H1 (cell line): ENCODE results near the gene RCE1. TPM values are rescaled to one million over a fixed set of nuclear protein-coding genes. Genes with fewer than 3 reads are reported as not detected.

Source experiments
- CTCF ChIA-PET: fragments of 300-600 bp; sonication (Branson Sonifier 250); formaldehyde crosslinking; loops from one replicate; lab custom pipeline; 2021; ENCODE audit not compliant: partially characterized antibody; lab: Charles Lee
- POLR2A ChIA-PET: fragments of 300-600 bp; sonication (Branson Sonifier 250); formaldehyde crosslinking; loops from one replicate; lab custom pipeline; 2021; ENCODE audit warnings: inconsistent platforms; ENCODE audit not compliant: partially characterized antibody; lab: Charles Lee
- DNase-seq, 2 experiments: peaks; one replicate each; pipeline versions ENCODE4 v3.0.0 to v3.0.0-alpha.2; 2010 to 2022; ENCODE audit warnings: low spot score in 2 of 2, low read depth in 1 of 2, mixed read lengths in 1 of 2
- FAIRE-seq: peaks from 2 replicates; lab custom pipeline; 2011; peaks lifted over from hg19 to GRCh38; lab: Jason Lieb, UNC
- H2AFZ ChIP-seq: 2 replicates; pipeline ENCODE4 v1.8.1; 2012; ENCODE audit warnings: low read length, inconsistent platforms
- H2AK5ac ChIP-seq: 2 replicates; pipeline ENCODE4 v1.6.1; 2013; ENCODE audit warnings: low read depth, low read length
- H2BK120ac ChIP-seq: replicated peaks from 2 replicates; pipeline ENCODE3; 2013; ENCODE audit warnings: low read depth, low read length, inconsistent platforms
- H2BK12ac ChIP-seq: 2 replicates; pipeline ENCODE4 v1.6.1; 2013; ENCODE audit warnings: low read depth, low read length
- H2BK15ac ChIP-seq: 2 replicates; pipeline ENCODE4 v1.6.1; 2013; ENCODE audit warnings: low read length
- H2BK20ac ChIP-seq: 2 replicates; pipeline ENCODE4 v1.6.1; 2013; ENCODE audit warnings: low read length
- H2BK5ac ChIP-seq: 2 replicates; pipeline ENCODE4 v1.6.1; 2013; ENCODE audit warnings: low read depth, low read length
- H3K14ac ChIP-seq: 2 replicates; pipeline ENCODE4 v1.6.1; 2013; ENCODE audit warnings: inconsistent platforms; ENCODE audit not compliant: insufficient read length
- H3K18ac ChIP-seq: 2 replicates; pipeline ENCODE4 v1.6.1; 2013; ENCODE audit warnings: low read length; ENCODE audit errors: extremely low read depth
- H3K23ac ChIP-seq: 2 replicates; pipeline ENCODE4 v1.6.1; 2013; ENCODE audit warnings: inconsistent platforms; ENCODE audit not compliant: insufficient read length
- H3K23me2 ChIP-seq: 2 replicates; pipeline ENCODE4 v1.6.1; 2013; ENCODE audit warnings: low read depth, low read length
- H3K27ac ChIP-seq: 2 replicates; pipeline ENCODE4 v1.6.1; 2011; ENCODE audit warnings: low read depth, low read length, inconsistent platforms
- H3K27me3 ChIP-seq, 4 experiments: replicated peaks in 1 of 4; 1 replicate in 1 of 4; 2 replicates in 3 of 4; pipeline versions ENCODE4 v1.6.1 to v1.8.1; 2011 to 2013; ENCODE audit warnings: low read length in 3 of 4, mild to moderate bottlenecking in 3 of 4, inconsistent platforms in 2 of 4, mixed read lengths in 2 of 4, moderate library complexity in 1 of 4; ENCODE audit not compliant: control insufficient read depth in 3 of 4, insufficient read depth in 3 of 4; ENCODE audit errors: extremely low read depth in 1 of 4
- H3K36me3 ChIP-seq, 4 experiments: 2 replicates each; pipeline versions ENCODE4 v1.6.1 to v1.8.1; 2011 to 2013; ENCODE audit warnings: mild to moderate bottlenecking in 4 of 4, low read length in 3 of 4, moderate library complexity in 2 of 4, control low read depth in 1 of 4, inconsistent platforms in 1 of 4; ENCODE audit not compliant: insufficient read depth in 4 of 4, control insufficient read depth in 2 of 4
- H3K4ac ChIP-seq: replicated peaks from 2 replicates; pipeline ENCODE3; 2013; ENCODE audit warnings: low read length, low read depth, mixed read lengths, inconsistent platforms; ENCODE audit not compliant: insufficient read length
- H3K4me1 ChIP-seq, 4 experiments: replicated peaks in 1 of 4; 1 replicate in 1 of 4; 2 replicates in 3 of 4; pipeline versions ENCODE4 v1.6.1 to v1.8.1; 2011 to 2013; ENCODE audit warnings: low read length in 3 of 4, inconsistent platforms in 2 of 4, mixed read lengths in 1 of 4; ENCODE audit not compliant: insufficient read depth in 4 of 4, control insufficient read depth in 3 of 4
- H3K4me2 ChIP-seq, 2 experiments: 2 replicates each; pipeline versions ENCODE4 v1.6.1 to v1.8.1; 2011 to 2013; ENCODE audit warnings: low read depth in 2 of 2, low read length in 2 of 2, control low read depth in 1 of 2, inconsistent platforms in 1 of 2, mild to moderate bottlenecking in 1 of 2; ENCODE audit not compliant: insufficient read depth in 1 of 2
- H3K4me3 ChIP-seq, 4 experiments: fragments of 200-600, 300-600 bp in 1 of 4; sonication (generic), shearing (Covaris generic), sonication (Bioruptor Twin) in 1 of 4; 2 replicates each; pipeline versions ENCODE4 v1.5.1 to v1.8.1; 2011 to 2016; ENCODE audit warnings: low read length in 4 of 4, low read depth in 3 of 4, control low read depth in 2 of 4, inconsistent platforms in 2 of 4, mild to moderate bottlenecking in 2 of 4, mixed read lengths in 1 of 4, moderate library complexity in 1 of 4; ENCODE audit not compliant: insufficient read depth in 2 of 4; ENCODE audit errors: extremely low read depth in 1 of 4
- H3K56ac ChIP-seq: replicated peaks from 2 replicates; pipeline ENCODE3; 2013; ENCODE audit warnings: low read depth, mild to moderate bottlenecking, mixed read lengths, low read length, inconsistent platforms; ENCODE audit not compliant: insufficient read length
- H3K79me1 ChIP-seq: 2 replicates; pipeline ENCODE4 v1.6.1; 2013; ENCODE audit warnings: low read depth, low read length, control low read depth
- H3K79me2 ChIP-seq, 2 experiments: 2 replicates each; pipeline versions ENCODE4 v1.6.1 to v1.8.1; 2012 to 2013; ENCODE audit warnings: low read length in 2 of 2, mild to moderate bottlenecking in 2 of 2, inconsistent platforms in 1 of 2; ENCODE audit not compliant: insufficient read depth in 2 of 2, control insufficient read depth in 1 of 2
- H3K9ac ChIP-seq, 4 experiments: replicated peaks in 1 of 4; 1 replicate in 1 of 4; 2 replicates in 3 of 4; pipeline versions ENCODE4 v1.6.1 to v1.8.1; 2011 to 2013; ENCODE audit warnings: low read depth in 3 of 4, low read length in 3 of 4, control low read depth in 2 of 4, mild to moderate bottlenecking in 2 of 4, moderate library complexity in 2 of 4, inconsistent platforms in 1 of 4; ENCODE audit errors: extremely low read depth in 1 of 4
- H3K9me3 ChIP-seq, 2 experiments: 2 replicates each; pipeline versions ENCODE4 v1.6.1 to v1.8.1; 2012 to 2013; ENCODE audit warnings: mild to moderate bottlenecking in 2 of 2, moderate library complexity in 2 of 2, control low read depth in 1 of 2, inconsistent platforms in 1 of 2, low read depth in 1 of 2, low read length in 1 of 2, mixed read lengths in 1 of 2; ENCODE audit not compliant: insufficient read depth in 2 of 2
- H4K20me1 ChIP-seq, 2 experiments: replicated peaks in 1 of 2; 2 replicates each; pipeline versions ENCODE3 to v1.8.1; 2011 to 2013; ENCODE audit warnings: inconsistent platforms in 2 of 2, low read length in 2 of 2, mild to moderate bottlenecking in 1 of 2; ENCODE audit not compliant: insufficient read depth in 2 of 2, control insufficient read depth in 1 of 2
- H4K5ac ChIP-seq: 2 replicates; pipeline ENCODE4 v1.6.1; 2013; ENCODE audit warnings: low read length, low read depth, mixed read lengths, inconsistent platforms; ENCODE audit not compliant: insufficient read length
- H4K8ac ChIP-seq: 2 replicates; pipeline ENCODE4 v1.8.0; 2013; ENCODE audit warnings: mild to moderate bottlenecking, moderate library complexity, low read length, inconsistent platforms; ENCODE audit not compliant: insufficient read depth; ENCODE audit errors: extremely low read depth
- H4K91ac ChIP-seq: replicated peaks from 2 replicates; pipeline ENCODE3; 2013; ENCODE audit warnings: low read length, mixed read lengths, inconsistent platforms; ENCODE audit not compliant: insufficient read length
- ASH2L ChIP-seq: fragments of 200-600, 300-600 bp; sonication (generic); IDR thresholded peaks from one replicate; pipeline ENCODE4 v1.7.1; 2017; ENCODE audit warnings: low read length
- BCL11A ChIP-seq, 2 experiments: IDR thresholded peaks; one replicate each; pipeline ENCODE4 v1.6.1; 2011; ENCODE audit warnings: low read depth in 2 of 2, low read length in 2 of 2, mild to moderate bottlenecking in 2 of 2
- CHD2 ChIP-seq: IDR thresholded peaks from 2 replicates; pipeline ENCODE4 v1.6.1; 2012; ENCODE audit warnings: low read length, improper control_type of control experiment
- CTCF ChIP-seq, 3 experiments: IDR thresholded peaks; 1 replicate in 2 of 3; 2 replicates in 1 of 3; pipeline versions ENCODE4 v1.5.1 to v1.6.1; 2011; ENCODE audit warnings: low read length in 3 of 3, mild to moderate bottlenecking in 3 of 3, inconsistent platforms in 2 of 3, low read depth in 1 of 3, moderate library complexity in 1 of 3; ENCODE audit not compliant: insufficient read depth in 1 of 3; ENCODE audit errors: control extremely low read depth in 1 of 3
- EZH2 ChIP-seq: fragments of 200-600 bp; sonication (generic); IDR thresholded peaks from 2 replicates; pipeline ENCODE4 v1.7.1; 2012; ENCODE audit warnings: low read depth, mild to moderate bottlenecking, moderate library complexity, low read length, inconsistent platforms; ENCODE audit not compliant: severe bottlenecking
- JUN ChIP-seq: IDR thresholded peaks from 2 replicates; pipeline ENCODE4 v1.6.1; 2011; ENCODE audit warnings: low read depth, mild to moderate bottlenecking, improper control_type of control experiment, low read length
- NANOG ChIP-seq: IDR thresholded peaks from 2 replicates; pipeline ENCODE4 v1.6.1; 2011; ENCODE audit warnings: low read length, low read depth, mild to moderate bottlenecking, inconsistent platforms; ENCODE audit not compliant: insufficient read depth, poor library complexity, severe bottlenecking
- PHF8 ChIP-seq: fragments of 200-600 bp; sonication (generic); conservative IDR thresholded peaks from 2 replicates; pipeline ENCODE4 v1.7.1; 2012; ENCODE audit warnings: low read depth, mild to moderate bottlenecking, inconsistent platforms, low read length, moderate library complexity
- RNF2 ChIP-seq: fragments of 200-900, 300-1000 bp; sonication (generic); IDR thresholded peaks from 2 replicates; pipeline ENCODE4 v1.7.1; 2016; ENCODE audit warnings: borderline replicate concordance, low read depth, mild to moderate bottlenecking, antibody characterized with exemption, low read length; ENCODE audit not compliant: poor library complexity, severe bottlenecking; ENCODE audit errors: missing control alignments
- SP1 ChIP-seq: IDR thresholded peaks from 2 replicates; pipeline ENCODE4 v1.6.1; 2011; ENCODE audit warnings: low read depth, low read length
- WGBS, 2 experiments: shearing (Covaris generic) in 1 of 2; methylation state at CpG; one replicate each; pipeline versions ENCODE4 v1.1.6 to v1.1.7; 2013 to 2015; ENCODE audit warnings: low lambda C conversion rate in 2 of 2, mixed read lengths in 2 of 2, inconsistent platforms in 1 of 2, low coverage in 1 of 2, missing lambda C conversion rate in 1 of 2; ENCODE audit not compliant: insufficient replicate concordance in 2 of 2, insufficient coverage in 1 of 2, insufficient read length in 1 of 2; ENCODE audit errors: extremely low coverage in 1 of 2, missing lambda C conversion rate in 1 of 2; 5-methylcytosine and 5-hydroxymethylcytosine counted together
- polyA plus RNA-seq, 7 experiments: library from polyadenylated mRNA; depleted of rRNA in 3 of 7; stranded (reverse) in 5 of 7; unstranded in 2 of 7; fragments of >200 nt in 5 of 7; fragments of 200-250 nt in 2 of 7; gene quantifications; 1 replicate in 5 of 7; 2 replicates in 1 of 7; 4 replicates in 1 of 7; pipeline versions ENCODE4 v1.2.1 to v1.2.3, GENCODE V29; 2011 to 2013; ENCODE audit warnings: missing spikeins in 2 of 7, mixed read lengths in 2 of 7
- total RNA-seq: library from RNA; stranded (reverse); fragmentation: NEBNext Ultra II Directional; extraction: Animal tissue kit (Norgen Biotek cat#: 25700); gene quantifications from 2 replicates; pipeline ENCODE4 v1.2.1, GENCODE V29; 2021

RCE1 gene
- total and polyA plus RNA-seq, 2 of the 8 experiments (the other 6 are each of a cell fraction or from before 2014, with no cell fraction given), result 35.8 to 84.8 TPM

- WGBS, 2 experiments, result 91% methylated on average over 4 of the region's 7 CpGs; no CpG with 5 or more reads in 1 of the 2 experiments
- H3K79me1 ChIP-seq, result no peaks in the 10 kb centered on the region
- no peak overlapping the region for H3K56ac ChIP-seq
- H3K36me3 ChIP-seq, result peaks cover 0 to 2% (median 0%) of the 10 kb centered on the region in 4 experiments; a peak in 1 of 8 replicates
- H4K8ac ChIP-seq, result no peak overlapping the region
- no peaks in the 10 kb centered on the region for H3K27me3 ChIP-seq
- H2BK15ac ChIP-seq, result 0 out of 2 replicates have a peak overlapping the region, but pooled peaks have one; percentile 72
- H2BK12ac ChIP-seq, result 0 out of 2 replicates have a peak overlapping the region, but pooled peaks have one; percentile 17
- no peaks in the 10 kb centered on the region for H3K23me2 ChIP-seq
- DNase-seq (no peak), FAIRE-seq (no peak)
- no peak overlapping the region for H4K91ac ChIP-seq
- H2AK5ac ChIP-seq, result no peak overlapping the region
- H3K79me2 ChIP-seq, result no peaks in the 10 kb centered on the region
- no peak overlapping the region for H2AFZ ChIP-seq
- CTCF ChIA-PET, result interaction anchor here (0.8 to 13.8 kb wide), 11 partner anchors 8 to 183 kb away, joined by 3 to 199 read pairs (median 7); partner anchors contain the start of genes C11orf86 and RCE1
- no peaks in the 10 kb centered on the region for H3K9me3 ChIP-seq
- H2BK120ac ChIP-seq, result no peak overlapping the region
- H3K14ac ChIP-seq, result no peak overlapping the region
- no peak overlapping the region for H3K4me2 ChIP-seq
- H3K18ac ChIP-seq, result no peak overlapping the region
- POLR2A ChIA-PET, result interaction anchor here (1.9 to 2.4 kb wide), 5 partner anchors 14 to 24 kb away, joined by 4 to 7 read pairs (median 7); partner anchors contain the start of gene RCE1
- H3K4ac ChIP-seq, result no peak overlapping the region
- H2BK5ac ChIP-seq, result no peak overlapping the region
- H4K20me1 ChIP-seq, result peaks cover 0 to 2% of the 10 kb centered on the region in 2 experiments
- no peak overlapping the region for H4K5ac ChIP-seq
- H3K27ac ChIP-seq, result no peak overlapping the region
- no peak overlapping the region for H3K4me3 ChIP-seq
- H3K23ac ChIP-seq, result no peak overlapping the region
- 0 out of 7 replicates have a peak overlapping the region, but pooled peaks of 1 of the 4 experiments have one; percentile 32 for H3K9ac ChIP-seq
- peaks cover 0 to 12% (median 2%) of the 10 kb centered on the region in 4 experiments; a peak in 5 of 7 replicates for H3K4me1 ChIP-seq
- no peak overlapping the region for H2BK20ac ChIP-seq
- TF ChIP-seq ASH2L (no peak), CTCF (IDR thresholded peaks at IDR 0.05; ENCODE audit: control extremely low read depth in 1 of 3, insufficient read depth in 1 of 3, low read depth in 1 of 3, low read length in 3 of 3) (no peak), PHF8 (no peak), CHD2 (no peak), NANOG (no peak), EZH2 (no peak), RNF2 (no peak), JUN (no peak), SP1 (no peak), BCL11A (IDR thresholded peaks at IDR 0.05; ENCODE audit: low read depth in 2 of 2, low read length in 2 of 2) (no peak)
Observed at GRCh38 chr11:66866511-66866986, 23.3 kb downstream of the RCE1 start.
